Transverse colon (tissue), 4 donors: Measurements from ENCODE around the gene HTR3A.

ENCODE experiments used
- CTCF ChIP-seq, 5 experiments: fragments of 200-600 bp in 3 of 5; fragments of 450-650 bp in 2 of 5; sonication (generic) in 3 of 5; IDR thresholded peaks; 1 replicate in 2 of 5; 2 replicates in 3 of 5; pipeline ENCODE4 v1.5.1; 2016 to 2017; ENCODE audit warnings: antibody characterized with exemption in 5 of 5, inconsistent platforms in 3 of 5, mild to moderate bottlenecking in 2 of 5, moderate library complexity in 1 of 5
- POLR2A ChIP-seq: fragments of 450-650 bp; IDR thresholded peaks from one replicate; pipeline ENCODE4 v1.6.1; 2016; ENCODE audit warnings: antibody characterized with exemption, mild to moderate bottlenecking, moderate library complexity
- POLR2AphosphoS5 ChIP-seq, 3 donors: sonication (generic); formaldehyde crosslinking; IDR thresholded peaks; one replicate each; pipeline ENCODE4 v1.6.1; 2016; ENCODE audit warnings: antibody characterized with exemption in 3 of 3

DNA sequence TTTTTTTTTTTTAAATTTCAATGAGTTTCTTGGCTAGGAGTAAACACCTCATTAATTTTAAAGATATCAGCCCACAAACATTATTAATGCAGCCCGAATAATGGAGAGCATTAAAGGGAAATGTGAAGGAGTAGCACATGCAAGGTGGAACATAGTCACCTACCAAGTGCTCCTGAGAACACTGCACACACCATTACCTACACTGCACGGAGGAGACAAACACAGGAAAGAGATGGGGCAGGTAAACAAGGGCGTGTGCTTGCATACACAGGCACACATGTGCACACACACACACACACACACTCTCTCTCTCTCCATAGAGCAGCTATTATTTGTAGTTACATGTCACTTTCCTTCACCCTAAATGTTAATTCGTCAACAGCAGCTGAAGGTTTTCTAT is 40.1 kb upstream of the HTR3A start:
- no peak for TF ChIP-seq CTCF (IDR thresholded peaks at IDR 0.05)
- TF ChIP-seq POLR2AphosphoS5 (IDR thresholded peaks at IDR 0.05) = no peak
- TF ChIP-seq POLR2A = no peak
